Brain pericyte (primary cell): ENCODE measurements around the gene ARHGDIG.
"Not testable (repeated sequence)": the region's sequence is repeated elsewhere in the genome, so short reads cannot be mapped to it uniquely, and the experiment has no call there.

Source experiments
- DNase-seq: peaks from one replicate; pipeline ENCODE4 v3.0.0-alpha.2; 2012; ENCODE audit warnings: low read depth, low spot score

Gene ARHGDIG

GRCh38 chr16:263944-264343 is 16.4 kb upstream of the ARHGDIG start:
- no peak for DNase-seq

GRCh38 chr16:264440-264951 is 15.9 kb upstream of the ARHGDIG start:
- DNase-seq: no peak

DNA sequence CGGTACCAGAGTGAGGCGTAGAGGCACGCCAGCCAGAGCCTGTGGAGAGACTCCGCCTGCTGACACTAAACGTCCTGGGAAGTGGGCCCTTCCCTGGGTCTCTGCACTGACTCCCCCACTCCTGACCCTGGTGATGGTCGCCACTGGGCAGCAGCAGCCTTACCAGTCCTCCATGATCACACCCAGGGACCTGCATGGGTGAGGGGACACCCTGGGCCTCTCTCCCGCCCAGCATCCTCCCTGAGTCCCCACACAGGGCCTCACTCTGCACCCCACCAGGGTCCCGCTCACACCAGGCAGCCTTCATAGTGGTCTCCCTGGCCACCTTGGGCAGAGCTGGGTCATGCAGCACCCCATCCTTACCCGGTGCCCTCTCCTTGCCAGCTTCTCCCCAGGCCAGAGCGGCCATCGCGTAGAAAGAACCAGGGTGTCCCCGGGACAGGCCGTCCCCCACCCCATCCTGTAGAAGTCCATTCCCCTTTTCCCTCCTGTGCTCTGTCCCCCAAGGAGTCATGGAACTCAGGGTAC is 15.3 kb upstream of the ARHGDIG start:
- no peak for DNase-seq

DNA sequence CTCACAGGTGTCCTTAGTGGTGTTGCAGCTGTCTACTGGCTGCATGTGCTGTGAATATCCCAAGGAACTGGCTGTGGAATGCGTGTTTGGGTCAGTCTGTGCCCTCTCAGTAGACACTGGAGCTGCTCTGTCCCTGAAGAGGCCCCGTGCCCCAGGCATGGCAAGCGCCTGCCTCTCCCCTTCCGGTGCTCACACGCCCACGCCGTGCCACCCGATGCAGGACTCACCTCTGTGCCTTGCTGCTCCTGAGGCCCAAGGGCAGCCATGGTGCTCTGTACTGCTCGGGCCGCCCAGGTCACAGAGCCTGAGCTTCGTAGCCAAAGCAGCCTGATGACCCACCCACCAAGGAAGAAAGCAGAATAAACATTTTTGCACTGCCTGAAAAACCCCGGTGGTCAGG is 14.7 kb upstream of the ARHGDIG start:
- no peak for DNase-seq

DNA sequence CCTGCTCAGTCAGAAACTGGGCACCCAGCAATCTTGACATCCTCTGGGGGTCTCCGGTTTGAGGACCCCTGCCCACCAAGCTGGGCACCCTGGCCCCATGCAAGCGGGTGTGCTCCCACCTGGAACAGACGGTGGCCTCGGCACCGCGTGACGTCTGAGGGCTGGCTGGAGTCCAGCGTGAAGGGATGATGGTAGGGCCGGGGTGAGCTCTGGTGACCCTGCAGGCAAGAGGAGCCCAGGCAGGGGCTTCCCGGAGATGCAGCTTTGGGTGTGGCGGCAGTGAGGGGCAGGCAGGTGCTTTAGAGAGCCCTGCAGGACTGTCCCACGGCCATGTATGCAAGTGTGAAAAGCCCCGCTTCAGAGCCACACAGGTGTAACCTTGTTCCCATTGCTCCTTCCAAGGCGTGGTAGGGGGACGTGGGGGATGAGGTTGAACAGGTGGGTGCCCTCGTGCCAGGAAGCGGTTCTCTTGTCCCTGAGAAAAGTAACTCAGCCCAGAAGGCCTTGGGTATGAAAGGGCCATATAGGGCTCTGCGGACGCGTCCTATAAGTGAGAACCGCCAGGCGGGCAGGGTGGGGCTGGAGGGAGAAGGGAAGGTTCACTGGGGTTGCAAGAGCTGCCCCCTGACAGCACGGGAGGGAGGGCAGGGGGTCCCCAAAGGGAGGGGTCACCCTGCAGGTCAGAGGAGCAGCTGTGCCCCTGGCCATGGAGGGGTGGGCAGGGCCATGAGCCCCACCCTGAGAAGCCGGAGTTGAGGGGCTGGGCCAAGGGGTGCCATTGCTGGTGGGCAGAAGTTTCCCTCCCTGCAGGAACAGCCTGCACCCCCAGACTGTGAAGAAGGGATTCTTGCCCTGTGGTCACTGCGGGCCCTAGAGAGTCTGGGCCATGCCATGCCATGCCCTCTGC is 13.9 kb upstream of the ARHGDIG start:
- no peak for DNase-seq

- DNase-seq: not testable (repeated sequence)
These were observed 12.8 kb upstream of the ARHGDIG start for GRCh38 chr16:267562-267961.

GRCh38 chr16:268141-269053 is 12.0 kb upstream of the ARHGDIG start:
- DNase-seq: no peak

DNA sequence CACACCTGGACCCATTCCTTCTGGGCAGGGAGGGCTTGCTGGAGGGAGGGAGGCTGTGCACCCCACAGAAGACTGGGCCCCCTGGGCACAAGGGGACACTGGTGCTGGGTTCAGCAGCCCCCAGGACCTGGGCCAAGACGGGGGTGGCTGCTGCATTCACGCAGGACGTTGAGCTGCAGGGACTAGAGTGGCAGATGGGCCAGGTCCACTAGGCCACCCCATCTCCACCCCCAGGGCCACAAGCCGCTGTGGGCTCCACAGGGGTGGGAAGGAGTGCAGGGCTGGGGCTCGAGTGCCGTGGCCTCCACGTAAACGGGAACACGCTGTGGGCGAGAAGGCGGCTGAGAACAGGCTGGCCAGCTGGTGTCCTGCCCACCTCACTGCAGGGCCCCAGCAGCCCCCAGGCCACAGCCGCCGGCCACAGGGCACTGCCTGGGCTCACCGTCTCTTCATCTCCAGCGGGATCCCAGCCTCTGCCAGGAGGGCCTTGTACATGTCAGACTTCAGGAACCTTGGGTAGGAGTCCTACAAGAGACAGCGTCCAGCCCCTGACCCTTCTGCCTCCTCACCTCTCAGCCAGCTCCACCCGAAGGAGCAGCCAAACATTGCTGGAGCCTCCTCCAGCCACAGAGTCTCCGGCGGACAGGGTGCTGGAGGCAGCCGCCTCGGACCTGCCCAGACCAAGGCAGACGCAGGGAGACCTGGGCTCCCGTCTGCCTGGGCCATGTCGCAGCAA is 11.2 kb upstream of the ARHGDIG start:
- DNase-seq: no peak

GRCh38 chr16:270381-271255 is 9.8 kb upstream of the ARHGDIG start:
- DNase-seq: no peak

DNA sequence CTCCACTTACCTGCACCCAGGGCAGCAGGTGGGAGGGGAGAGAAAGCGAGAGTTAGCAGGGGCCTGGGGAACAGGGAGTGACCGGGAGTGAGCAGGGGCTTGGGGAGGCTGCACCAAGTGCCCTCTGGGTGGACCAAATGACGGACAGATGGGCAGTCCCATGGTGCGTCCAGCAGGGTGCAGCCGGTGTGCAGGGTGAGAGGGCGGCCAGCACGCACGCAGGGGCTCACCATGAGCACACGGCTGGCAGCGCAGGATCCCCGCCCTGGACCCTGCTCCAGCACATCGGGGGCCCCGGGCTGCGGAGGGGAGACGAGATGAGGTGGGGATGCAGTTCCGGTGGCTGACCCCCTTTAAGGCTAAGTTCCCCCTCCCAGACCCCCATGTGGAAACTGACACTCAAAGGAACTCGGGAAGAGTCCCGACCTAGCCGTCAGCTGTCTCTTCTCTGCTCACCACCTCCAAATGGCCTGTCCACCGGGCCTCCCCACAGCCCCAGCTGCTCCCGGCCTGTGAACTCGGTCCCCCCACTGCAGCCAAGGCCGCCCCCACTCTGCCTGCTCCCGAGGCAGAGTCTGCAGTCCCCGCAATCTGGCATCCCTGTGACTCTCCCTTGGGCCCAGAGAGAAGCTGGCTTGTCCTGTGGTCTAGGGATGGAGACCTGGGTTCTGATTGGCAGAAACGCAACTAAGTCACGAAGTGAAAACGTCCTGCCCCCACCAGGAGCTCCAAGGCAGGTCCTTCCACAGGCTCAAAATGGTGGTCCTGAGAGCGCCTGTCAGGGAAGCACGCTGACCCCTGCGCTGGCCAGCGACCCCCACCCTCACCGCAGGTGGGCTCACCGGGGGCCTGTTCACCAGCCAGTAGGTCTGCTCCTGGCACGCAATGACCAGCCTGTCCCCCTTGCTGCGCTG is 7.5 kb upstream of the ARHGDIG start:
- DNase-seq: no peak

- DNase-seq: no peak
These were observed 6.6 kb upstream of the ARHGDIG start for GRCh38 chr16:273547-274421.

DNA sequence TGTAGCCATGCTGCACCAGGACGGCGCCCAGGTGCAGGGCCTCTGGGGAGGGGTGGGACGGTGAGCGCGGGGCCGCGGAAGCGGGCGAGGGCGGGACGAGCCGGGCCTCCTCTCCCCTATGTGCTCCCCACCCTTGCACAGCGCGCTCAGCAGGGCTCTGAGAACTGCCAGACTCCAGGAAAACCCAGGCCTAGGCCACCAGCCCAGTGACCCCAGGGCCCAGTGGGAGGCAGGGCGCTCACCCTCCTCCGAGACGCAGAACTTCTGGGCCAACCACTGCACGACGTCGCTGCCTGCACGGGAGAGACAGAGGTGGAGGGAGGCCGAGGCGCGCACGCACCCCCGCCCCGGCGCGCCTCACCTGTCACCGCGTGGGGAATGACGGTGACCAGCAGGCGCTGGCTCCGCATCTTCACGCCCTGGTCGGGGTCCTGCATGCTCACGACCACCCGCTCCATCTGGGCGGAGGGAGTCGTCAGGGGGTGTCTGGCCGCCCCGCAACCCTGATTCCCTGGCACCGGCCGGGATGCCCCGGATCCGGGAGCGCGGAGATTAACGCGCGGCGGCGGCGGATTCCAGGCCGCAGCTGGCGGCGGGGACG is 5.2 kb upstream of the ARHGDIG start:
- no peak for DNase-seq

DNA sequence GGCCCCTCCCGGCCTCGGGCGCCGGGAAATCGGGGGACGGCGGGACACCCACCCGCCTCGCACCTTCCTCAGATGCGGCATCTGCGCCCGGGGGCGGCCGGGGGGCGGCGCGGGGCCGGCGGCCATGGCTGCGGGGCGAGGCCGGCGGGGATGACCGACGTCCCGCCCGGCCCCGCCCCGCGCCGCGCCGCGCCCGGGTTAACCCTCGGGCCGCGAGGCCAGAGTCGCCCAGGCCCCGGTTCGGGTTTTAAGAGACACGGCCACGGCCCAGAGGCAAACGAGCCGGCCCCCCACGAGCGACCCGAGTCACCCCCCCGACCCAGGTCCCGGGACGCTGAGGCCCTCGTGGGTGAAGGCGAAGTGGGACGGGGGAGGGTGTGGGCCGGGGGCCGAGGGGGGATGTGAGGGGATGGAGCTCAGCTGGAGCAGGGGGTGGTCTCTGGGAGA is 4.6 kb upstream of the ARHGDIG start, which contains the start of gene RGS11:
Gene RGS11 (minus strand): TSS at position 159 of the 447 bp plus-strand sequence. CDS start 33 bp downstream, at position 126.
- no peak for DNase-seq

- DNase-seq: no peak
These were observed 3.8 kb upstream of the ARHGDIG start for GRCh38 chr16:276426-277077.

GRCh38 chr16:278863-279366 is 1.5 kb upstream of the ARHGDIG start:
- DNase-seq: no peak

DNA sequence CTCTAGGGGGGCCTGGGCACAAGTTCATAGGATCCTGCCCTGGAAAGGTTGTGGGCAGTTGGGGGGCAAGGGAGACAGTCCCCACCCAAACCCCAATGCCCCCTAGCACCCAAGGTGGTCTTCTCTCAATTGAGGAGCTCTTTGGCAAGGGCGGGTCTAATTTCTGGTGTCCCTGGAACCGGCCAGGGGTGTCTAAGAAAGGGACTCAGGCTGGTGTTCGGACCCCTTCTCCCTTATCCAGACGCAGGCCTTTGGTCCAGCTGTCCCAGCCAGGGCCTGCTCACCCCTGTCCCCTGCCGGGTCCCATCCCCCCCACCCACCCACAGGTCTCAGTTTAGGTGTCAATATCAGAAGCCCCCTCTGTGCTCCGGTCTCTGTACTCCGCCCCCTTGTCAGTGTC is 860 bp upstream of the ARHGDIG start:
- DNase-seq: no peak

GRCh38 chr16:280005-280460 is 358 bp upstream of the ARHGDIG start:
- DNase-seq: no peak
